ENCODE data around the gene YJU2.

The YJU2 gene

GRCh38 chr19:4303819-4304537 lies 57.1 kb downstream of the YJU2 start:
- TF ChIP-seq CTCF (IDR thresholded peaks at IDR 0.05; ENCODE audit: control insufficient read depth, extremely low read depth, insufficient read depth): no peak
- no peak for DNase-seq (ENCODE audit: low read depth)
- H3K4me3 ChIP-seq (ENCODE audit: low read depth, low read length): no peak overlapping the region

- H3K4me3 ChIP-seq (ENCODE audit: low read depth, low read length): no peak within 1 kb of the TSS
- no peak for DNase-seq (ENCODE audit: low read depth)
- no peak for TF ChIP-seq CTCF (IDR thresholded peaks at IDR 0.05; ENCODE audit: control insufficient read depth, extremely low read depth, insufficient read depth)
These were observed 57.8 kb downstream of the YJU2 start, which contains the start of gene FSD1 for GRCh38 chr19:4304538-4305256. Gene FSD1 (plus strand): TSS chr19:4304598. CDS start chr19:4304747, 149 bp downstream.

GRCh38 chr19:4305257-4305612 lies 58.4 kb downstream of the YJU2 start:
- no peak for TF ChIP-seq CTCF (IDR thresholded peaks at IDR 0.05; ENCODE audit: control insufficient read depth, extremely low read depth, insufficient read depth)
- H3K4me3 ChIP-seq (ENCODE audit: low read depth, low read length): no peak overlapping the region
- DNase-seq (ENCODE audit: low read depth): no peak

GRCh38 chr19:4305659-4306058 lies 58.8 kb downstream of the YJU2 start:
- no peak overlapping the region for H3K4me3 ChIP-seq (ENCODE audit: low read depth, low read length)
- DNase-seq (ENCODE audit: low read depth): no peak
- no peak for TF ChIP-seq CTCF (IDR thresholded peaks at IDR 0.05; ENCODE audit: control insufficient read depth, extremely low read depth, insufficient read depth)

- no peak for TF ChIP-seq CTCF (IDR thresholded peaks at IDR 0.05; ENCODE audit: control insufficient read depth, extremely low read depth, insufficient read depth)
- no peak for DNase-seq (ENCODE audit: low read depth)
- H3K4me3 ChIP-seq (ENCODE audit: low read depth, low read length): no peak overlapping the region
These were observed 63.6 kb downstream of the YJU2 start for GRCh38 chr19:4310247-4311121.

- no peak for DNase-seq (ENCODE audit: low read depth)
- TF ChIP-seq CTCF (IDR thresholded peaks at IDR 0.05; ENCODE audit: control insufficient read depth, extremely low read depth, insufficient read depth): no peak
- H3K4me3 ChIP-seq (ENCODE audit: low read depth, low read length): no peak overlapping the region
These were observed 67.1 kb downstream of the YJU2 start for GRCh38 chr19:4313847-4314490.

Measured in LNCaP clone FGC (cell line).